GM12873 (cell line): ENCODE data around the gene ATP2B2.

Source experiments
- TF ChIP-seq, protein P1 (sequence below): IDR thresholded peaks from 2 replicates; pipeline ENCODE4 v1.5.1; 2012; ENCODE audit warnings: low read depth, mild to moderate bottlenecking, moderate library complexity, low read length, control low read depth; ENCODE audit not compliant: insufficient read depth; ENCODE audit errors: missing control alignments

The ATP2B2 gene

GRCh38 chr3:10456981-10457380, 48.4 kb downstream of the ATP2B2 start:
- TF ChIP-seq, protein P1, sequence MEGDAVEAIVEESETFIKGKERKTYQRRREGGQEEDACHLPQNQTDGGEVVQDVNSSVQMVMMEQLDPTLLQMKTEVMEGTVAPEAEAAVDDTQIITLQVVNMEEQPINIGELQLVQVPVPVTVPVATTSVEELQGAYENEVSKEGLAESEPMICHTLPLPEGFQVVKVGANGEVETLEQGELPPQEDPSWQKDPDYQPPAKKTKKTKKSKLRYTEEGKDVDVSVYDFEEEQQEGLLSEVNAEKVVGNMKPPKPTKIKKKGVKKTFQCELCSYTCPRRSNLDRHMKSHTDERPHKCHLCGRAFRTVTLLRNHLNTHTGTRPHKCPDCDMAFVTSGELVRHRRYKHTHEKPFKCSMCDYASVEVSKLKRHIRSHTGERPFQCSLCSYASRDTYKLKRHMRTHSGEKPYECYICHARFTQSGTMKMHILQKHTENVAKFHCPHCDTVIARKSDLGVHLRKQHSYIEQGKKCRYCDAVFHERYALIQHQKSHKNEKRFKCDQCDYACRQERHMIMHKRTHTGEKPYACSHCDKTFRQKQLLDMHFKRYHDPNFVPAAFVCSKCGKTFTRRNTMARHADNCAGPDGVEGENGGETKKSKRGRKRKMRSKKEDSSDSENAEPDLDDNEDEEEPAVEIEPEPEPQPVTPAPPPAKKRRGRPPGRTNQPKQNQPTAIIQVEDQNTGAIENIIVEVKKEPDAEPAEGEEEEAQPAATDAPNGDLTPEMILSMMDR, result no peak

- TF ChIP-seq, protein P1, result no peak
Measured at GRCh38 chr3:10455545-10455914, 49.9 kb downstream of the ATP2B2 start.

GRCh38 chr3:10454907-10455544, 50.4 kb downstream of the ATP2B2 start:
- TF ChIP-seq, protein P1, result no peak

- TF ChIP-seq, protein P1, result no peak
Measured at GRCh38 chr3:10453431-10454163, 51.8 kb downstream of the ATP2B2 start.

DNA sequence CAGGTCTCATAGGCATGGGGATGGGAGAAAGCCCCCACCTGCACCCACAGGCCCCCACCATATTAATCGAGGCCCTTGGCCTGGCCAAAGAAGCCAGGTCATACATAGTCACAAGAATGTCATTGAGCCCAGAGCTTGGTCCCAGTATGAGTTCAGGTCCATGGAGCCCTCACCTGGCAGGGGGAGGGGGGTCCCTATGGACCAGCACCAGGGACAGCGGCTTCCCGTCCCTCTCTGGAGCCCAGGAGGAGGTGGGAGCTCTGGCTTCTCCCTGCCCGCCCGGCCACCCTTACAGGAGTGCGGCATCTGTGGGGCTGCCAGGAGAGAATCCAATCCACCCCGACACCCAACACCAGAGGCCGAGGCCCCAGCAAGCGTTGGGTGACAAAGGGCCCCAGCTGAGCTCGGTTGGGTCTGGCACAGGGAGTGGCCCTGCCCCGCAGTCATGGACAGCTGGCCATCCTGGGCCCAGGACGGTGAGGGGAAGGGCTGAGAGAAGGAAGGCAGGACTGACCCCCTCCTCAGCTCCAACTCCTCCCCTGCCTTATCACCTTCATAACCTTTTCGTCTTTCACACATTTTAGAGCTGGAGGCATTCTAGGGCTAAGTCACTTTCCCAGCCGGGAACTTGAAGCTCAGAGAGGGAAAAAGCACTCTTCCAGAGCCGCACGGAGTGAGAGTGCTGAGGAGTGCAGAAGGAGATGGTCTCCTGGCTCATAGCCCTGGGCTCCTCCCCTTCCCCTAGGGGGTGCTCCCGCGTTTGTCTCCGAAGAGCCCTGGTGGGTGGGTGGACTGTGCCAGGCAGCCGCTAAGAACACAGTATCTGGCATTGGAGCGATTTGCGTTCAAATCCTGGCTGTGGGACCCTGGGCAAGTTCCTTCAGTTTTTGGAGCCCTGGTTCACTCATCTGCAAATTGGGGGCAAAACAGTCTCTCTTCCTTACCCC, 54.6 kb downstream of the ATP2B2 start:
- TF ChIP-seq, protein P1, result no peak

DNA sequence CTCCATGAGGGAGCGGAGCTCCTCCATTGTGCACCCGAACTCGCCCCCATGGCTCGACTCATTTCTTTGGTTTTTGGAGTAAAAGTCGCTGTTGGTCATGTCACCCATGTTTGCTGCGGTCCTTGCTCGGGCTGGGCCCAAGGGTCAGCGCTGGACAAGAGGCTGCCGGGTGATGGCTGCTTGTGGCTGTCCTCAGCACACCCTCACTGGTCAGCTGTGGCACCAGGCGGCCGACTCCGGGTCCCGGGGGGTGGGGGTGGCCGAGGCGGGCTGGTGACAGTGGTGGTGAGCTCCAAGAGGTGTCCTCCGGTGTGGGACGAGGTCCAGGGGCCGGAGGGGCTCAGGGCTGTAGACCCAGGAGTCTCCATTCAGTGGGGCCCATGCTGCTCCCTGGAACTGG, 56.0 kb downstream of the ATP2B2 start:
- TF ChIP-seq, protein P1, result no peak

DNA sequence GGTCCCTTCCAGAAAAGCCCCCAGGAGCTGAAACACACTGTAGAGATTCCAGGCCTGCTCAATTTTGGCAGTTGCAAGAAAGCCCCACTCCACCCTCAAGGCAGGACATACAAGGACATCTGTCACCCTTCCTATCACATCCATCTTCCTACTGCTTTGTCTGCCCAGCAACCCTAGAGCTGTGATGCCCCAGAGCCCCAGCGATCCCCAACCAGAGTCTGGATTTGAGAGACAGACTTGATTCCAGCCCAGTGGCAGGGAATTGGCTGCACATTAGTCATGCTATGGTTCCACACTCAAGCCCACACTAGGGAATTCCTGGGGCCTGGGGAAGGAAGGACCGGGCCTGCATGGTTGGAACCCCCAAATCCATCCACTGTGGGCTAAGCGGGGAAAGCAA, 56.8 kb downstream of the ATP2B2 start:
- TF ChIP-seq, protein P1, result no peak
